ENCODE measurements around the gene PIP5K1A.
"Not testable (repeated sequence)": the region's sequence is repeated elsewhere in the genome, so short reads cannot be mapped to it uniquely, and the experiment has no call there.

DNA sequence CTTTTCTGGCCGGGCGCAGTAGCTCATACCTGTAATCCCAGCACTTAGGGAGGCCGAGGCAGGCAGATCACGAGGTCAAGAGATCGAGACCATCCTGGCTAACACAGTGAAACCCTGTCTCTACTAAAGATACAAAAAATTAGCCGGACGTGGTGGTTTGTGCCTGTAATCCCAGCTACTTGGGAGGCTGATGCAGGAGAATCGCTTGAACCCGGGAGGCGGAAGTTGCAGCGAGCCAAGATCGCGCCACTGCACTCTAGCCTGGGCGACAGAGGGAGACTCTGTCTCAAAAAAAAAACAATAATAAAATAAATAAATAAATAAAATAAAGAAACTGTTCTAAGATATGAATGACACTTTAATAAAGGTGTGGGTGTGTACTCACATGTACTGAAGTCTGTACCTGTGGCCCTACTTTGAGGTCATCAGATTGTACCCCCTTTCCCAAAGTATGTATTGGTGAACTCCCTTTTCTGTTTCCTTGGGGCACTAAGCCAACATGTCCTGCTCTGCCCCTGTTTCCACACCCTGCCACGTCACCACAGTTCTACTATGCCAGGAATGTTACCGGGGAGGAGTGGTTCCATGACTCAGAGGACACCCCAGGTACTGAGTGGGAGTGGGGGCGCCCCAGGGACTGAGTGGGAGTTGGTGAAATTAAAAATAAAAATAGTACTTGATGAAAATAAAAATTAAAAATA, 3.3 kb upstream of the PIP5K1A start:
- TF ChIP-seq, protein P1, sequence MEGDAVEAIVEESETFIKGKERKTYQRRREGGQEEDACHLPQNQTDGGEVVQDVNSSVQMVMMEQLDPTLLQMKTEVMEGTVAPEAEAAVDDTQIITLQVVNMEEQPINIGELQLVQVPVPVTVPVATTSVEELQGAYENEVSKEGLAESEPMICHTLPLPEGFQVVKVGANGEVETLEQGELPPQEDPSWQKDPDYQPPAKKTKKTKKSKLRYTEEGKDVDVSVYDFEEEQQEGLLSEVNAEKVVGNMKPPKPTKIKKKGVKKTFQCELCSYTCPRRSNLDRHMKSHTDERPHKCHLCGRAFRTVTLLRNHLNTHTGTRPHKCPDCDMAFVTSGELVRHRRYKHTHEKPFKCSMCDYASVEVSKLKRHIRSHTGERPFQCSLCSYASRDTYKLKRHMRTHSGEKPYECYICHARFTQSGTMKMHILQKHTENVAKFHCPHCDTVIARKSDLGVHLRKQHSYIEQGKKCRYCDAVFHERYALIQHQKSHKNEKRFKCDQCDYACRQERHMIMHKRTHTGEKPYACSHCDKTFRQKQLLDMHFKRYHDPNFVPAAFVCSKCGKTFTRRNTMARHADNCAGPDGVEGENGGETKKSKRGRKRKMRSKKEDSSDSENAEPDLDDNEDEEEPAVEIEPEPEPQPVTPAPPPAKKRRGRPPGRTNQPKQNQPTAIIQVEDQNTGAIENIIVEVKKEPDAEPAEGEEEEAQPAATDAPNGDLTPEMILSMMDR (IDR thresholded peaks at IDR 0.05; ENCODE audit: insufficient read depth, low read length, poor library complexity, severe bottlenecking) = not testable (repeated sequence)
- TF ChIP-seq EZH2phosphoT487 (conservative IDR thresholded peaks at IDR 0.05; ENCODE audit: low read length) = not testable (repeated sequence)
